ENCODE data around the gene GPN2. TPM values are rescaled to one million over a fixed set of nuclear protein-coding genes. Genes with fewer than 3 reads are reported as not detected.
"Not testable (repeated sequence)": the region's sequence is repeated elsewhere in the genome, so short reads cannot be mapped to it uniquely, and the experiment has no call there.

Gene GPN2
- total RNA-seq, 6 experiments from 2014 or later: 28.4 to 39.3 (median 36.1) TPM

DNA sequence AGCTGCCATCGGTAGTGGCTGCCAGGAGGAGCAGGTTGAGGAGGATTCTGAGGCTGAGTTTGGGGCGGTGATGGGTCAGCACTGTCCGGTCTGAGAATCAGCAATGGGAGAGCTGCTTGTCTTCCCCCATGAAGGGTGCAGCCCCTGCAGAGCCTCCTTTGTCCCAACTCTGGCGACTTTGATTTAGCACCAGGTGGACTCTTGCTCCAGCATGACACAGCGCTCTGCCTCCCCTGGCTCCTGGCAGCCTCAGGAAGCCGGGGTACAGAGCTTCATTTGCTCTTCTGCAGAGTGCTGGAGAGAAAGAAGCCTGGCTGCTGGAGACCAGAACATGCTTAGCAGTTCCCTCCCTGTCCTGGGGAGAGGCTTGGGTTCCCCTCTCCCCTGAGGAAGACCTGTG lies 50.3 kb downstream of the GPN2 start:
- Mint-ChIP-seq H3K27ac (no peak overlapping the region), H3K4me1 (ENCODE audit: low read depth) (no peaks in the 10 kb centered on the region), H3K9me3 (no peaks in the 10 kb centered on the region), H3K4me3 (no peak overlapping the region), H3K27me3 (ENCODE audit: insufficient read depth) (no peaks in the 10 kb centered on the region; the same call in 1 of the 2 replicates), H3K36me3 (ENCODE audit: low read depth) (peaks cover 13% of the 10 kb centered on the region; the same call in 1 of the 2 replicates)
- DNase-seq: no peak
- TF ChIP-seq, protein P1, sequence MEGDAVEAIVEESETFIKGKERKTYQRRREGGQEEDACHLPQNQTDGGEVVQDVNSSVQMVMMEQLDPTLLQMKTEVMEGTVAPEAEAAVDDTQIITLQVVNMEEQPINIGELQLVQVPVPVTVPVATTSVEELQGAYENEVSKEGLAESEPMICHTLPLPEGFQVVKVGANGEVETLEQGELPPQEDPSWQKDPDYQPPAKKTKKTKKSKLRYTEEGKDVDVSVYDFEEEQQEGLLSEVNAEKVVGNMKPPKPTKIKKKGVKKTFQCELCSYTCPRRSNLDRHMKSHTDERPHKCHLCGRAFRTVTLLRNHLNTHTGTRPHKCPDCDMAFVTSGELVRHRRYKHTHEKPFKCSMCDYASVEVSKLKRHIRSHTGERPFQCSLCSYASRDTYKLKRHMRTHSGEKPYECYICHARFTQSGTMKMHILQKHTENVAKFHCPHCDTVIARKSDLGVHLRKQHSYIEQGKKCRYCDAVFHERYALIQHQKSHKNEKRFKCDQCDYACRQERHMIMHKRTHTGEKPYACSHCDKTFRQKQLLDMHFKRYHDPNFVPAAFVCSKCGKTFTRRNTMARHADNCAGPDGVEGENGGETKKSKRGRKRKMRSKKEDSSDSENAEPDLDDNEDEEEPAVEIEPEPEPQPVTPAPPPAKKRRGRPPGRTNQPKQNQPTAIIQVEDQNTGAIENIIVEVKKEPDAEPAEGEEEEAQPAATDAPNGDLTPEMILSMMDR (IDR thresholded peaks at IDR 0.05): no peak

DNA sequence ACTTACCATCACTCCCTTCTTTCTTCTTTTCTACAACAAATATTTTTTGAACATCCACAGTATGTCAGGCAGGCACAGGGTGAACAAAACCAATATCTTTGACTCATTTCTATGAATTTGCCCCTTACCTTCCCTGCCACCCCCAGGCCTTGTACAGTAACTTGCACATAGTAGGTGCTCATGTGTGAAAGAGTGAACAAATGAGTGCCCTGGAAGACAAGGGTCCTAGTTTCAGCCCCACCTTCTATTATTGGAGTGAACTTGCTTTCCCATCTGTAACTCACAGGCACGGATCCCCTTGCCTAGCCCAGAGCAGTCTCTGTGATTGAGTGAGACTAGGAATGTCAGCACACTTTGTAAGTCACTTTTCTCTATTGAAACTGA lies 50.8 kb downstream of the GPN2 start:
- H3K27ac Mint-ChIP-seq: no peak overlapping the region; the same call in 1 of the 2 replicates
- no peak overlapping the region for H3K4me3 Mint-ChIP-seq
- no peaks in the 10 kb centered on the region for H3K9me3 Mint-ChIP-seq
- H3K4me1 Mint-ChIP-seq (ENCODE audit: low read depth): no peaks in the 10 kb centered on the region
- peaks cover 11% of the 10 kb centered on the region; the same call in 1 of the 2 replicates for H3K36me3 Mint-ChIP-seq (ENCODE audit: low read depth)
- H3K27me3 Mint-ChIP-seq (ENCODE audit: insufficient read depth): no peaks in the 10 kb centered on the region; the same call in 1 of the 2 replicates
- no peak for DNase-seq
- TF ChIP-seq, protein P1 (IDR thresholded peaks at IDR 0.05): no peak

DNA sequence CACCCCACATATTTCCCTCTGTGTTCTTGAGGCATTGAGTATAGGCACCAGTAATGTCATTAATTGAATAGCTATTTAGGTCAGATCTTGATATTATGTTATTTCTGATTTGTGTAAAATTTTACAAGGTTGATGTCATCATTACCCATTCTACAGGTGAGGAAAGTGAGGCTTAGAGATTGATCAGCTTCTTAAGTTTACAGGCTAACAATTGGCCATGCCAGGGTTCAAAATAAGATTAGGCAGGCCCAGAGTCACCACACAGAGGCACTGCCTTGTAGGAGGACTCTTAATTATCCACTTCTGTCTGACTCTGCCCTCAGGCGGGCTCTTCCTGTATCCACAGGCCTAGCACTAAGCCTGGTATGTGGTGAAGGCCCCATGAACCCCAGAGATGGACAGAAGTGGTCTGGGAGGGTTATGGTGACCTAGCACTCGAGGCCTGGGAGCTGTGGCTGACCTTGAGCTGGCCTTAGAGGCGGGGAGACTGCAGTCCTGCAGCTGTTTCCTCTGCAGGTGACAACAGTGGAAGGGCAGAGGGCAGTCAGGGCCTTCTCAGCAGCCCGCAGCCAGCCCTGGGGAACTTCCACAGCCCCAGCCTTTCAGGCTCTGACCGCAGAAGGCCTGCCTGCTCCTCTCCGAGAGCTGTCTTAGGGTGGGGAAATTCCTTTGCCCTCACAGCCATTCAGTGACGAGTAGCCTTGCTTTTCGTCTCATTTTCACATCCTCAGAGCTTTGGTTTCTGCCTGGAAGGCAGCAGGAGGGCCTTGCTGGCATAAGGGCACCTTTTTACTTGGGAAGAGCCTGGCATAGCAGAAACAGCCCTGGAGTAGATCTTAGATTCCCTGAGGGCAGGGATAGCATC lies 51.4 kb downstream of the GPN2 start:
- Mint-ChIP-seq H3K27me3 (ENCODE audit: insufficient read depth) (no peaks in the 10 kb centered on the region; the same call in 1 of the 2 replicates), H3K9me3 (no peaks in the 10 kb centered on the region), H3K27ac (no peak overlapping the region; the same call in 1 of the 2 replicates), H3K36me3 (ENCODE audit: low read depth) (peaks cover 8% of the 10 kb centered on the region; the same call in 1 of the 2 replicates), H3K4me1 (ENCODE audit: low read depth) (no peaks in the 10 kb centered on the region), H3K4me3 (no peak overlapping the region)
- TF ChIP-seq, protein P1 (IDR thresholded peaks at IDR 0.05): no peak
- no peak for DNase-seq

DNA sequence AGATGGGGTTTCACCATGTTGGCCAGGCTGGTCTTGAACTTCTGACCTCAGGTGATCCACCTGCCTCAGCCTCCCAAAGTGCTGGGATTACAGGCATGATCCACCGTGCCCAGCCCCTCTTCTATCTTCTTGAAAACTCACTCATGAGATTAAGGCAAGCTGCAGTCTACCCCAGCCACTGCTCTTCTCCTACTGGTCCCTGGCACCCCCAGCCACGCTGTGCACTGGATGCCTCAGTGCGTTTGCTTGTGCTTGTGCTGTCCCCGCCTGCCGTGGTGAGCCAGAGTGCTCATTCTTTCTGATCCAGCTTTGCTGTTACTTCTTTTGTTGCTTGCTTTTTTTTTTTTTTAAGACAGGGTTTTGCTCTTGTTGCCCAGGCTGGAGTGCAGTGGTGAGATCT lies 52.4 kb downstream of the GPN2 start:
- H3K36me3 Mint-ChIP-seq (ENCODE audit: low read depth): peaks cover 14% of the 10 kb centered on the region
- H3K4me1 Mint-ChIP-seq (ENCODE audit: low read depth); H3K27ac Mint-ChIP-seq; H3K27me3 Mint-ChIP-seq (ENCODE audit: insufficient read depth); H3K9me3 Mint-ChIP-seq; DNase-seq; H3K4me3 Mint-ChIP-seq: not testable (repeated sequence)

DNA sequence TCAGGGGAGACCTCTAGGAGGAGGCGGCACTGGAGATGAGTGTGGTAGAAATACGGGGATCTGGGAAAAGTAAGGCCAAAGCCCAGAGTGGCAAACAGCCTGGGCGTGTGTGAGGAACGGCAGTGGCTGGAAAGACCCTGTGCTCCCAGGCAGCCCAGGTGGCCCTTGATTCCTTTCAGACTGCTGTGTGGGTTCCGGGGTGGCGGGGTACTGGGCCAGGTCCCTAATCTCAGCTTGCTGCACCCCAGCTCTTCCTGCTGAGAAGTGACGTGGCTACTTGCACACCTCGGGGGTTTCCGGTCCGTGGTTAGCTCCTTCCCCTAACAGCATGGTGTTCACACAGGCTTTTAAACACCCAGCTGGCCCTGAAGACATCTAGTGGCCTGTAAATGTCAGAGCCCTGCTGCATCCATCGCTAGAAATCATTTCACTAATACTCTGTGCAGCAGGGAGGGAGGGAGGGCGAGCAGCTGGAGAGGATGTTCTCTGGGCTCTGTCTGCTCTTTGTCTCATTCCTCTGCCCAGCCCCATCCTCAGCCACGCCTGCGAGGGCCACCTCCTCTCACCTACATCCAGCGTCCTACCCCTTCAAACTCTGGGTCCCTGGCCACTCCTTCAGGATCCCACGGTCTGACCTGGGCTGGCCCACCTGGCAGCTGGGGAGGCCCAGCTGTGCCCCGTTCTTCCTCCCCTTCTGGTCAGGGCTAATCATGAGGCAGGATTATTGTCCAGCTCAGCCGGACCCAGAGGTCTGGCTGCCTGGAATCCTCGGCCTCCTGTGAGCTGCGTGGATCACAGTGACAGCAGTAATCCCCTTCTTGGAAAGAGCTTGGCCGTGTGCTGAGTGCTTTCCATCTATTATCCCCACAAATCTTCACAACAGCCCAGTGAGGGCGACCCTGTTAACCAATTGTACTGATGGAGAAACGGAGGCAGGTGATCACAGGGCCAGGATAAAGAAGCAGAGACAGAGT lies 56.4 kb downstream of the GPN2 start:
- Mint-ChIP-seq H3K27ac (no peak overlapping the region), H3K4me1 (ENCODE audit: low read depth) (peaks cover 10% of the 10 kb centered on the region), H3K4me3 (no peak overlapping the region), H3K9me3 (no peaks in the 10 kb centered on the region), H3K36me3 (ENCODE audit: low read depth) (peaks cover 21% of the 10 kb centered on the region), H3K27me3 (ENCODE audit: insufficient read depth) (peaks cover 1% of the 10 kb centered on the region; the same call in 1 of the 2 replicates)
- TF ChIP-seq, protein P1 (IDR thresholded peaks at IDR 0.05): no peak
- no peak for DNase-seq
